CD14-positive monocyte (primary cell): ENCODE results near the gene CD247. TPM values are rescaled to one million over a fixed set of nuclear protein-coding genes. Genes with fewer than 3 reads are reported as not detected.
A peak's percentile ranks its signal among the peaks of the same experiment; 100 is the strongest.

Source experiments
- DNase-seq, 3 donors: peaks; one replicate each; pipeline ENCODE4 v3.0.0-alpha.2; 2011 to 2022
- H2AFZ ChIP-seq: 2 replicates; pipeline ENCODE4 v1.6.0; 2012; ENCODE audit warnings: mild to moderate bottlenecking, low read depth, low read length, inconsistent platforms; ENCODE audit not compliant: insufficient read depth, poor library complexity, severe bottlenecking
- H3K27ac ChIP-seq, 2 donors: 1 replicate in 1 of 2; 2 replicates in 1 of 2; pipeline ENCODE4 v1.5.1; 2012 to 2013; ENCODE audit warnings: low read length in 2 of 2, control low read depth in 1 of 2, inconsistent platforms in 1 of 2, low read depth in 1 of 2, mild to moderate bottlenecking in 1 of 2
- H3K27me3 ChIP-seq, 2 donors: one replicate each; pipeline versions ENCODE4 v1.6.0 to v1.6.1; 2011 to 2013; ENCODE audit warnings: low read length in 2 of 2; ENCODE audit not compliant: control insufficient read depth in 2 of 2, insufficient read depth in 2 of 2
- H3K36me3 ChIP-seq, 2 donors: replicated peaks in 1 of 2; 1 replicate in 1 of 2; 2 replicates in 1 of 2; pipeline versions ENCODE4 v1.5.1 to v1.6.1; 2012 to 2013; ENCODE audit warnings: low read length in 2 of 2, control low read depth in 1 of 2, inconsistent platforms in 1 of 2, mild to moderate bottlenecking in 1 of 2; ENCODE audit not compliant: insufficient read depth in 2 of 2, control insufficient read depth in 1 of 2
- H3K4me1 ChIP-seq, 2 donors: 1 replicate in 1 of 2; 2 replicates in 1 of 2; pipeline versions ENCODE4 v1.5.1 to v1.6.1; 2012 to 2013; ENCODE audit warnings: low read length in 2 of 2, control low read depth in 1 of 2, inconsistent platforms in 1 of 2, mild to moderate bottlenecking in 1 of 2, moderate library complexity in 1 of 2; ENCODE audit not compliant: insufficient read depth in 2 of 2, control insufficient read depth in 1 of 2
- H3K4me2 ChIP-seq: replicated peaks from 2 replicates; pipeline ENCODE3; 2012; ENCODE audit warnings: low read length, moderate library complexity, mild to moderate bottlenecking; ENCODE audit not compliant: poor library complexity, severe bottlenecking; ENCODE audit errors: extremely low read depth
- H3K4me3 ChIP-seq, 3 experiments: fragments of 200-600 bp in 1 of 3; sonication (generic) in 1 of 3; replicated peaks in 1 of 3; 1 replicate in 2 of 3; 2 replicates in 1 of 3; pipeline ENCODE4 v1.5.1; 2011 to 2013; ENCODE audit warnings: low read length in 3 of 3, mild to moderate bottlenecking in 3 of 3, control low read depth in 2 of 3, low read depth in 2 of 3, inconsistent platforms in 1 of 3, moderate library complexity in 1 of 3
- H3K79me2 ChIP-seq: 2 replicates; pipeline ENCODE4 v1.6.0; 2012; ENCODE audit warnings: mild to moderate bottlenecking, control low read depth, inconsistent platforms, low read length, moderate library complexity; ENCODE audit not compliant: insufficient read depth
- H3K9ac ChIP-seq: 2 replicates; pipeline ENCODE4 v1.6.0; 2017; ENCODE audit warnings: low read length, mild to moderate bottlenecking; ENCODE audit not compliant: insufficient read depth, poor library complexity, severe bottlenecking
- H3K9me3 ChIP-seq, 2 donors: replicated peaks in 1 of 2; 1 replicate in 1 of 2; 2 replicates in 1 of 2; pipeline versions ENCODE4 v1.5.1 to v1.6.1; 2012 to 2013; ENCODE audit warnings: low read length in 2 of 2, control low read depth in 1 of 2; ENCODE audit not compliant: control insufficient read depth in 1 of 2, insufficient read depth in 1 of 2
- H4K20me1 ChIP-seq: 2 replicates; pipeline ENCODE4 v1.6.0; 2012; ENCODE audit warnings: mild to moderate bottlenecking, low read length, control low read depth, moderate library complexity; ENCODE audit not compliant: insufficient read depth
- H3K27ac Mint-ChIP-seq, 7 donors: one replicate each; pipeline ENCODE4 v1.8.0; 2020; ENCODE audit warnings: mild to moderate bottlenecking in 7 of 7, mixed read lengths in 7 of 7, moderate library complexity in 6 of 7, inconsistent platforms in 2 of 7
- H3K27me3 Mint-ChIP-seq, 3 donors: one replicate each; pipeline ENCODE4 v1.8.0; 2021 to 2022; ENCODE audit warnings: low read depth in 3 of 3, mild to moderate bottlenecking in 3 of 3, mixed read lengths in 3 of 3, moderate library complexity in 3 of 3, inconsistent platforms in 1 of 3
- H3K36me3 Mint-ChIP-seq, 2 donors: one replicate each; pipeline ENCODE4 v1.8.0; 2020; ENCODE audit warnings: mixed read lengths in 2 of 2, inconsistent platforms in 1 of 2, mild to moderate bottlenecking in 1 of 2
- H3K4me1 Mint-ChIP-seq: one replicate; pipeline ENCODE4 v1.8.0; 2020; ENCODE audit warnings: mild to moderate bottlenecking, mixed read lengths
- H3K4me3 Mint-ChIP-seq, 2 donors: one replicate each; pipeline ENCODE4 v1.8.0; 2020; ENCODE audit warnings: mild to moderate bottlenecking in 2 of 2, mixed read lengths in 2 of 2, moderate library complexity in 1 of 2
- H3K9me3 Mint-ChIP-seq, 7 donors: one replicate each; pipeline ENCODE4 v1.8.0; 2020 to 2022; ENCODE audit warnings: mixed read lengths in 7 of 7, mild to moderate bottlenecking in 6 of 7, moderate library complexity in 6 of 7, inconsistent platforms in 2 of 7
- CTCF ChIP-seq: fragments of 200-600 bp; IDR thresholded peaks from one replicate; pipeline ENCODE4 v1.8.0; 2022; ENCODE audit warnings: antibody characterized with exemption, mild to moderate bottlenecking
- WGBS: methylation state at CpG from one replicate; pipeline ENCODE4 v1.1.5; 2013; ENCODE audit warnings: missing lambda C conversion rate; ENCODE audit not compliant: insufficient coverage; 5-methylcytosine and 5-hydroxymethylcytosine counted together
- intact Hi-C, 2 donors: fragments of 100-400 bp; cut with micrococcal nuclease; formaldehyde crosslinking; loops; one replicate each; pipeline versions ENCODE4 v1.15.0 to v1.15.1; 2023
- polyA plus RNA-seq, 3 donors: library from polyadenylated mRNA; depleted of rRNA in 1 of 3; unstranded in 2 of 3; stranded (reverse) in 1 of 3; fragments of 300-500 nt in 2 of 3; fragments of >200 nt in 1 of 3; fragmentation: Illumina TruSeq in 2 of 3; gene quantifications; 1 replicate in 2 of 3; 2 replicates in 1 of 3; pipeline ENCODE4 v1.2.3, GENCODE V29; 2012 to 2021

The CD247 gene
- polyA plus RNA-seq, 3 donors = 0.29 to 1.8 (median 1.6) TPM

- no peak overlapping the region for H3K27ac ChIP-seq
- Mint-ChIP-seq H3K36me3 (peaks cover 0 to 4% of the 10 kb centered on the region in 2 donors), H3K27ac (peak overlapping the region in 1 of 7 donors; percentile 30), H3K27me3 (peaks cover 0 to 2% (median 1%) of the 10 kb centered on the region in 3 donors), H3K4me3 (no peak overlapping the region), H3K9me3 (peaks cover 0 to 7% (median 0%) of the 10 kb centered on the region in 7 donors), H3K4me1 (peaks cover 9% of the 10 kb centered on the region)
- TF ChIP-seq CTCF = no peak
- H3K4me2 ChIP-seq = no peak overlapping the region
- H3K79me2 ChIP-seq = no peaks in the 10 kb centered on the region
- H3K4me1 ChIP-seq = peaks cover 0 to 8% of the 10 kb centered on the region in 2 donors
- H3K27me3 ChIP-seq = no peaks in the 10 kb centered on the region
- no peak overlapping the region for H3K4me3 ChIP-seq
- intact Hi-C loops = loop anchor here (5.0 to 10.0 kb wide), 8 partner anchors 78 to 468 kb away; no protein-coding TSS in a partner anchor
- H2AFZ ChIP-seq = no peak overlapping the region
- H3K36me3 ChIP-seq = no peaks in the 10 kb centered on the region
- H3K9ac ChIP-seq = no peak overlapping the region
- H4K20me1 ChIP-seq = peaks cover 4% of the 10 kb centered on the region
- H3K9me3 ChIP-seq = no peaks in the 10 kb centered on the region
- DNase-seq = no peak
Observed at GRCh38 chr1:167532375-167532774, 14.0 kb upstream of the CD247 start.

GRCh38 chr1:167529829-167530474 is 11.6 kb upstream of the CD247 start:
- DNase-seq = no peak
- intact Hi-C loops = loop anchor here (5.0 to 10.0 kb wide), 8 partner anchors 75 to 465 kb away; no protein-coding TSS in a partner anchor
- 98% methylated on average over 7 of the region's 8 CpGs for WGBS

More at GRCh38 chr1:167529829-167530474, 11.6 kb upstream of the CD247 start:
- H3K4me1 Mint-ChIP-seq = no peaks in the 10 kb centered on the region
- no peak overlapping the region for H3K27ac Mint-ChIP-seq
- H4K20me1 ChIP-seq = peaks cover 4% of the 10 kb centered on the region
- no peaks in the 10 kb centered on the region for H3K27me3 ChIP-seq
- no peak overlapping the region for H3K27ac ChIP-seq
- H3K36me3 Mint-ChIP-seq = peaks cover 0 to 2% of the 10 kb centered on the region in 2 donors
- no peak for TF ChIP-seq CTCF
- peaks cover 1 to 3% (median 2%) of the 10 kb centered on the region in 3 donors for H3K27me3 Mint-ChIP-seq
- H3K4me3 Mint-ChIP-seq = no peak overlapping the region
- no peaks in the 10 kb centered on the region for H3K79me2 ChIP-seq
- H2AFZ ChIP-seq = no peak overlapping the region
- H3K36me3 ChIP-seq = no peaks in the 10 kb centered on the region
- H3K9ac ChIP-seq = no peak overlapping the region
- no peaks in the 10 kb centered on the region for H3K9me3 Mint-ChIP-seq
- no peaks in the 10 kb centered on the region for H3K9me3 ChIP-seq
- no peak overlapping the region for H3K4me3 ChIP-seq
- no peaks in the 10 kb centered on the region for H3K4me1 ChIP-seq
- no peak overlapping the region for H3K4me2 ChIP-seq
